Measurements from ENCODE around the gene SWAP70. TPM values are rescaled to one million over a fixed set of nuclear protein-coding genes. Genes with fewer than 3 reads are reported as not detected.
"Not testable (repeated sequence)": the region's sequence is repeated elsewhere in the genome, so short reads cannot be mapped to it uniquely, and the experiment has no call there.

Gene SWAP70
- 15.2 and 15.5 TPM in 2 replicates for total RNA-seq

DNA sequence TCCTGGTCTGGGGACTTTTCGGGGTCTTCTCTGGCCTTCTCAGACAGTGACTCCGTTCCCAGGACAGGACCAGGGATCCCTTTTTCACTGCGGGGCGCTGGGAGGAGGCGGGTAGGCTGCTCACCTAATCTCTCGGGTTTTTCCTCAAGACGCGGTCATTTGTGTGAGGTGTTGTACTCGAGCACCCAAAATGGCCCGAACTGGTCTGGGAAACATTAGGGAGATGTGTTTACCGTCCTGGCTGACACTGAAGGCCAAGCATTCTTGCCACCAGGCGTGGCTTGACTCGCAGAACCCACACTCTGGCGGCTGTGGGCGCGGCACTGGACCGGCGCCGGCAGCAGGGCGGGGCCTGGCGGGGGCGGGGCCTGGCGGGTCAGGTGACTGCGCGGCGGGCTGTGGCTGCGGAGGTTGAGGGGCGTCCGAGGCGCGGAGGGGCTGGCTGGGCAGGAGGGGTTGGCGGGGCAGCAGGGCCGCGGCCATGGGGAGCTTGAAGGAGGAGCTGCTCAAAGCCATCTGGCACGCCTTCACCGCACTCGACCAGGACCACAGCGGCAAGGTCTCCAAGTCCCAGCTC is at the start of gene SWAP70:
Gene SWAP70, plus strand, starts transcription at position 379 of the 577 bp plus-strand sequence. Its CDS starts 103 bp downstream, at position 482.
- TF ChIP-seq, protein P1, sequence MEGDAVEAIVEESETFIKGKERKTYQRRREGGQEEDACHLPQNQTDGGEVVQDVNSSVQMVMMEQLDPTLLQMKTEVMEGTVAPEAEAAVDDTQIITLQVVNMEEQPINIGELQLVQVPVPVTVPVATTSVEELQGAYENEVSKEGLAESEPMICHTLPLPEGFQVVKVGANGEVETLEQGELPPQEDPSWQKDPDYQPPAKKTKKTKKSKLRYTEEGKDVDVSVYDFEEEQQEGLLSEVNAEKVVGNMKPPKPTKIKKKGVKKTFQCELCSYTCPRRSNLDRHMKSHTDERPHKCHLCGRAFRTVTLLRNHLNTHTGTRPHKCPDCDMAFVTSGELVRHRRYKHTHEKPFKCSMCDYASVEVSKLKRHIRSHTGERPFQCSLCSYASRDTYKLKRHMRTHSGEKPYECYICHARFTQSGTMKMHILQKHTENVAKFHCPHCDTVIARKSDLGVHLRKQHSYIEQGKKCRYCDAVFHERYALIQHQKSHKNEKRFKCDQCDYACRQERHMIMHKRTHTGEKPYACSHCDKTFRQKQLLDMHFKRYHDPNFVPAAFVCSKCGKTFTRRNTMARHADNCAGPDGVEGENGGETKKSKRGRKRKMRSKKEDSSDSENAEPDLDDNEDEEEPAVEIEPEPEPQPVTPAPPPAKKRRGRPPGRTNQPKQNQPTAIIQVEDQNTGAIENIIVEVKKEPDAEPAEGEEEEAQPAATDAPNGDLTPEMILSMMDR (conservative IDR thresholded peaks at IDR 0.05; ENCODE audit: low read depth, low read length): peak; percentile 54
- H3K4me3 ChIP-seq (ENCODE audit: low read depth, low read length): peak within 1 kb of the TSS; percentile 88
- no peak for DNase-seq (ENCODE audit: low read depth)

DNA sequence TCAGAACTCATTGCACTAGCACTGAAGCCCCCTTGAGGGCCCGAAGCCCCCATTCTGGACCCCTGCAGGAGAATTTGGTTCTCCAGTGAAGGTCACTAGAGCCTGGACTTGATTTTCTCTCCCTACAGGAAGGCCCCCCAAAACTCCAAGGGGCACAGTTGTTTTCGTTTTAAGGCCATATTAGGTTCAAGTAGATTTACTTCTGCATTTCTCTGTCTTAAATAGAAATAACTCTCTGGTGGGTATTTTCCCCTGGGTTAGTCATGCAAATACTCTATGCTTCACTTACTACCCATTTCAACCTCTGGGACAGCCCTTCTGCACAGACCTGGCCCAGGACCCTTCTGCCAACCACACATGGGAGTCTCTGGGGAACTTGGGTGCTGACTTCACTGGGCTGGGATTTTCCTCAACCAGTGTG is 48.8 kb upstream of the SWAP70 start:
- DNase-seq (ENCODE audit: low read depth): no peak
- peak overlapping the region; percentile 51 for H3K4me3 ChIP-seq (ENCODE audit: low read depth, low read length)
- TF ChIP-seq, protein P1 (conservative IDR thresholded peaks at IDR 0.05; ENCODE audit: low read depth, low read length): no peak

DNA sequence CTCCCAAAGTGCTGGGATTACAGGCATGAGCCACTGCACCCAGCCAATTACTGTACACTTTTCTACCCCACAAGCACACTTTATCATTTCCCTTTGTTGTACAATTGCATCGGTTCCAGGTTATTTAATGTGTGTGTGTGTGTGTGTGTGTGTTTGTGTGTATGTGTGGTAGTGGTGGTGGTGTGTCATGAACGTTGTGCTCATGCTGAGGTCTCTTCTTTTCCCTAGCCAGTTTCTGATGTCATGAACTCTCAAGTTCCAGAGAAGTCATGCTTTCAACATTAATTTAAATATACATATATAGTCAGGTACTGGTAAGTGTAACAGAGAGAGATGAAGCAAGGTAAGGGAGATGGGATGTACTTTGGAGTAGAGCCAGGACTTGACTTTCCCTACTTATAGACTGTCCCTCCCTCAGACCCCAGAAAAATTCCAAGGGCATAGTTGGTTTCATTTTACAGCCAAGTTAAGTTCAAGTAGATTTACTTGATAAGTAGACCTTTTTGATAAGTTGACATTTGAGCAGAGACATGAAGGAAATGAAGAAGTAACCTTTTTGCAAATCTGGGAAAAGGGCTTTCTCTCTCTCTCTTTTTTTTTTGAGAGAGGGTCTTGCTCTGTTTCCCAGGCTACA is 47.7 kb upstream of the SWAP70 start:
- DNase-seq (ENCODE audit: low read depth): no peak
- TF ChIP-seq, protein P1 (conservative IDR thresholded peaks at IDR 0.05; ENCODE audit: low read depth, low read length): no peak
- no peak overlapping the region for H3K4me3 ChIP-seq (ENCODE audit: low read depth, low read length)

DNA sequence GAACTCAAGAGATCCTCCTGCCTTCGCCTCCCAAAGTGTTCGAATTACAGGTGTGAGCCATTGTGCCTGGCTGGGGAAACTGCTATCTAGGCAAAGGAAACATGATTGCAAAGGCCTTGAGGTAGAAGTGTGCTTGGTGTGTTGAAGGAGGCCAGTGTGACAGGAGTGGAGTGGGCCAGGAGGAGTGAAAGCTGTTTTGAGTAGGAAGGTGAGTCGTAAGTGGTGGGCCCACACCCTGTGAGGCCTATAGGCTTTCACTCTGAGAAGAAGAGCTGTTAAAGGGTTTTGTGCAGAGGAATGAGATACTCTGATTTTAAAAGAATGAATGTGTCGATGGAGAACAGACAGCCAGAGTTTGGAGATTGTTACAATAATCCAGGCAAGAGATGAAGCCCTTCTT is 47.0 kb upstream of the SWAP70 start:
- DNase-seq (ENCODE audit: low read depth): no peak
- TF ChIP-seq, protein P1 (conservative IDR thresholded peaks at IDR 0.05; ENCODE audit: low read depth, low read length): no peak
- H3K4me3 ChIP-seq (ENCODE audit: low read depth, low read length): no peak overlapping the region

DNA sequence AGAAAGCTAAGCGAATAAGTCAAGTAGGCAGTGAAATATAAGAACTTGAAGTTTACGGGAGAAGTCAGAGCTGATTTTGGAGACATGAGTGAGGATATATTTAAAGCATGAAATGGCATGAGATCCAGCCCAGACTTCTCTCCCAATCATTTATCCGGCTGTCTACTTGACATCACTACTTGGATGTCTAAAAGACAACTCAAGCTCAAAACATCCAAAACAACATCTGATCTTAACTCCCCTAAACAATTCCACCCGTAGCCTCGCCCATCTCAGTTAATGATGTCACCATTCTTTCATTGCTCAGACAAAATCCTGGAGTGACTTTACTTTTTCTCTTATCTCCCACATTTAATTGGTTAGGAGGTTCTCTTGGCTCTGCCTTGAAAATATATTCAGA is 45.9 kb upstream of the SWAP70 start:
- no peak overlapping the region for H3K4me3 ChIP-seq (ENCODE audit: low read depth, low read length)
- TF ChIP-seq, protein P1 (conservative IDR thresholded peaks at IDR 0.05; ENCODE audit: low read depth, low read length): no peak
- DNase-seq (ENCODE audit: low read depth): no peak

DNA sequence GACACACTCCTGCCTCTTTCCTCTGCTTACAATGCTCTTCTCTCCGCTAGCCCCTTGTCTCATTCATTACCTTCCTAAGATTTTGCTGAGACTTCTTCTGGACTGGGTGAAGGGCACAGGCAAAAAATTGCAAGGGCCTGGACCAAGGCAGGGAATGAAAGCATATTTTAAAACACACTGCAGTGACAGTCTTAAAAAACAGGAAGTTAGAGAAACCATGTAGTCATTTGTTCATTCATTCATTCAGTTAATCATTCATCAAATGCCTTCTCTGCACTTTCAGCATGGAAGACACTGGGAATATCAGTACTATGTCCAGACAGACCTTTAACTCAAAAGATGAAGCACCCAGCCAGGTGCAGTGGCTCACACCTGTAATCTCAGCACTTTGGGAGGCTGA is 44.9 kb upstream of the SWAP70 start:
- TF ChIP-seq, protein P1 (conservative IDR thresholded peaks at IDR 0.05; ENCODE audit: low read depth, low read length): no peak
- H3K4me3 ChIP-seq (ENCODE audit: low read depth, low read length): no peak overlapping the region
- no peak for DNase-seq (ENCODE audit: low read depth)

DNA sequence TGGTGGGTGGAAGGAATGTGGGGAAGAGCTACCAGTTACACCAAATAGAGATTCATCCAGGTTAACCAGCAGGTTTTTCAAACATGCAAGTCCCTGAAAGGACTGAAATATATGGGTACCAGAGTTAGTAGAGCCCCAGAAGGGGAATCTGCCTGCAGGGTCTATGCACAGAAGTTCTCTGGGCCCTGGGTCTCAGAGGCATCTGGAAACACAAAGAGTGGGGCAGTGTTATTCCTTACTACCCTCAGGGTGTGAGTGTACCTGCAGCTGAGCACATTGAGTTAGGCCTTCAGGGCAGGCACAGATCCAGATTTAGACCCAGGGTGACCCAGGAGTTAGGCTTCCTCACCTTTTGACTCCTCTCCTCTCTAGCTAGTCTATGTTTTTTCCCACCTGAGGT is 43.9 kb upstream of the SWAP70 start:
- H3K4me3 ChIP-seq (ENCODE audit: low read depth, low read length): no peak overlapping the region
- TF ChIP-seq, protein P1 (conservative IDR thresholded peaks at IDR 0.05; ENCODE audit: low read depth, low read length): no peak
- DNase-seq (ENCODE audit: low read depth): no peak

DNA sequence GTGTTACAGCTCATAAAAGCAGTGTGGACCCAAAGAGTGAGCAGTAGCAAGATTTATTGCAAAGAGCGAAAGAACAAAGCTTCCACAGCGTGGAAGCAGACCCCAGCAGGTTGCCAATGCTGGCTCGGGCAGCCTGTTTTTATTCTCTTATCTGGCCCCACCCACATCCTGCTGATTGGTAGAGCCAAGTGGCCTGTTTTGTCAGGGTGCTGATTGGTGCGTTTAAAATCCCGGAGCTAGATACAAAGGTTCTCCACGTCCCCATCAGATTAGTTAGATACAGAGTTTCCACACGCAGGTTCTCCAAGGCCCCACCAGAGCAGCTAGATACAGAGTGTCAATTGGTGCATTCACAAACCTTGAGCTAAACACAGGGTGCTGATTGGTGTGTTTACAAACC is 41.5 kb upstream of the SWAP70 start:
- not testable (repeated sequence) for DNase-seq (ENCODE audit: low read depth); H3K4me3 ChIP-seq (ENCODE audit: low read depth, low read length)

DNA sequence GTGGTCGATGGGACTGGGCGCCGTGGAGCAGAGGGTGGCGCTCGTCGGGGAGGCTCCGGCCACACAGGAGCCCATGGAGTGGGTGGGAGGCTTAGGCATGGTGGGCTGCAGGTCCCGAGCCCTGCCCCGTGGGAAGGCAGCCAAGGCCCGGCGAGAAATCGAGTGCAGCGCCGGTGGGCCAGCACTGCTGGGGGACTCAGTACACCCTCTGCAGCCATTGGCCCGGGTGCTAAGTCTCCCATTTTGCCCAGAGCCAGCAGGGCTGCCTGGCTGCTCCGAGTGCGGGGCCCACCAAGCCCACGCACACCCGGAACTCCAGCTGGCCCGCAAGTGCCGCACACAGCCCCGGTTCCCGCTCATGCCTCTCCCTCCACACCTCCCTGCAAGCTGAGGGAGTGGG is 40.8 kb upstream of the SWAP70 start:
- not testable (repeated sequence) for H3K4me3 ChIP-seq (ENCODE audit: low read depth, low read length)

More for the DNA sequence above, 40.8 kb upstream of the SWAP70 start:
- not testable (repeated sequence) for DNase-seq (ENCODE audit: low read depth)
